C4-2B (cell line): ENCODE results near the gene SOWAHC.

Experiments used
- ZFX ChIP-seq: fragments of 450-650 bp; IDR thresholded peaks from 2 replicates; pipeline ENCODE4 v1.6.1; 2017
- TF ChIP-seq, protein P1 (sequence below): fragments of 450-650 bp; conservative IDR thresholded peaks from 2 replicates; pipeline ENCODE4 v1.5.1; 2017; ENCODE audit warnings: mild to moderate bottlenecking

DNA sequence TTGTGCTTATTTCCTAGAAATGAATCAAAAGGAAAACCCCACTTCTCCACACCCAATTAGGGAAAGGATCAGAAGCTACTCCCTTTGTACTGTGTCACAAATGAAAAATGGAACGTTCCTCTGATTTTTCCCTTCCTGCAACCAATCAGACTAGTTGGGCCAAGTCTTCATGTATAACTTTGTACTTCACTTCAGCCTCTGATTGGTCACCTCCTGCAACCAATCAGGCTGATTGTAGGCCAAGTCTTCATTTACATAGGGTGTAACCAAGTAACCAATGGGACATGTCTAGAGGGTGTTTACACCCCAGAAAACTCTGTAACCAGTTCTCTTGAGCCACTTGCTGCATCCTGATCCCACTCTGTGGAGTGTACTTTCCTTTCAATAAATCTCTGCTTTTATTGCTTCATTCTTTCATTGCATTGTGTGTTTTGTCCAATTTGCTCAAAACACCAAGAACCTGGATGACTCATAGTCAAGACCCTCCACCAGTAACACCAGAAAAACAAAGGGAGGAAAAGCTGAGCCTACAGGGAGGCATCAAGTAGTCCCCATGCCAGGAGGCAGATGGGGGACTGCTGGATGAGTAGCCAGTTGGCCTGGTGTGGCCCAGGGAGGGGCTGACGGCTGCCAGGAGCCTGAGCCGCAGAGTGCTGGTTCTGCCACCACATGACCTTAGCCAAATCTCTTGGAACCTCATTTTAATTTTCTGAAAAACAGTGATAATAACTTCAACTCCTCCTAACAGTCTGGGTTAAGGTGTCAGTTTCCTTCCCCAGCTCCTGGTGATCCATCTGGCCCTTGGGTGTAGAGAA lies 46.1 kb downstream of the SOWAHC start:
- TF ChIP-seq, protein P1, sequence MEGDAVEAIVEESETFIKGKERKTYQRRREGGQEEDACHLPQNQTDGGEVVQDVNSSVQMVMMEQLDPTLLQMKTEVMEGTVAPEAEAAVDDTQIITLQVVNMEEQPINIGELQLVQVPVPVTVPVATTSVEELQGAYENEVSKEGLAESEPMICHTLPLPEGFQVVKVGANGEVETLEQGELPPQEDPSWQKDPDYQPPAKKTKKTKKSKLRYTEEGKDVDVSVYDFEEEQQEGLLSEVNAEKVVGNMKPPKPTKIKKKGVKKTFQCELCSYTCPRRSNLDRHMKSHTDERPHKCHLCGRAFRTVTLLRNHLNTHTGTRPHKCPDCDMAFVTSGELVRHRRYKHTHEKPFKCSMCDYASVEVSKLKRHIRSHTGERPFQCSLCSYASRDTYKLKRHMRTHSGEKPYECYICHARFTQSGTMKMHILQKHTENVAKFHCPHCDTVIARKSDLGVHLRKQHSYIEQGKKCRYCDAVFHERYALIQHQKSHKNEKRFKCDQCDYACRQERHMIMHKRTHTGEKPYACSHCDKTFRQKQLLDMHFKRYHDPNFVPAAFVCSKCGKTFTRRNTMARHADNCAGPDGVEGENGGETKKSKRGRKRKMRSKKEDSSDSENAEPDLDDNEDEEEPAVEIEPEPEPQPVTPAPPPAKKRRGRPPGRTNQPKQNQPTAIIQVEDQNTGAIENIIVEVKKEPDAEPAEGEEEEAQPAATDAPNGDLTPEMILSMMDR, result no peak
- TF ChIP-seq ZFX, result no peak
